Stimulated activated CD4-positive, alpha-beta T cell treated with anti-CD3 and anti-CD28 coated beads, Interleukin-12 subunit alpha, Interleukin-12 subunit beta, amount 100 ng/mL, for 24 hours (primary cell): ENCODE results near the gene LRP4.

ENCODE experiments used
- DNase-seq, 2 experiments: peaks; one replicate each; pipeline ENCODE4 v3.0.0-alpha.2; 2020; ENCODE audit warnings: low read depth in 2 of 2

LRP4 gene

GRCh38 chr11:46894961-46895360, 23.4 kb downstream of the LRP4 start:
- no peak for DNase-seq

- DNase-seq: no peak
Measured at GRCh38 chr11:46894506-46894905, 23.8 kb downstream of the LRP4 start.

- no peak for DNase-seq
Measured at GRCh38 chr11:46892838-46893237, 25.5 kb downstream of the LRP4 start.

DNA sequence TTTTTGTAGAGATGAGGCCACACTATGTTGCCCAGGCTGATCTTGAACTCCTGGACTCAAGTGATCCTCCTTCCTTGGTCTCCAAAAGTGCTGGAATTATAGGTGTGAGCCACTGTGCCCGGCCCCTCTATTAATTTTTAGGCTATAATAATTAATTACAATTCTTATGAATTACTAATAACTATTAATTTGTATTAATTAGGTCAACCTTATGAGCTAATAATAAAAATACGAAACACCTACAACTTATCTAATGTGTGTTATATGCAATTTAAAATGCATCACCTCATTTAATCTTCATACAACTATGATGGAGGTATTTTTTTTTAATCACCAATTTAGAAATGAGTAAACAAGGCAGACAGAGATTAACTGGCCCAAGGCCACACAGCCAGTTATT, 26.2 kb downstream of the LRP4 start:
- DNase-seq: no peak

GRCh38 chr11:46890665-46891064, 27.7 kb downstream of the LRP4 start:
- DNase-seq: no peak

DNA sequence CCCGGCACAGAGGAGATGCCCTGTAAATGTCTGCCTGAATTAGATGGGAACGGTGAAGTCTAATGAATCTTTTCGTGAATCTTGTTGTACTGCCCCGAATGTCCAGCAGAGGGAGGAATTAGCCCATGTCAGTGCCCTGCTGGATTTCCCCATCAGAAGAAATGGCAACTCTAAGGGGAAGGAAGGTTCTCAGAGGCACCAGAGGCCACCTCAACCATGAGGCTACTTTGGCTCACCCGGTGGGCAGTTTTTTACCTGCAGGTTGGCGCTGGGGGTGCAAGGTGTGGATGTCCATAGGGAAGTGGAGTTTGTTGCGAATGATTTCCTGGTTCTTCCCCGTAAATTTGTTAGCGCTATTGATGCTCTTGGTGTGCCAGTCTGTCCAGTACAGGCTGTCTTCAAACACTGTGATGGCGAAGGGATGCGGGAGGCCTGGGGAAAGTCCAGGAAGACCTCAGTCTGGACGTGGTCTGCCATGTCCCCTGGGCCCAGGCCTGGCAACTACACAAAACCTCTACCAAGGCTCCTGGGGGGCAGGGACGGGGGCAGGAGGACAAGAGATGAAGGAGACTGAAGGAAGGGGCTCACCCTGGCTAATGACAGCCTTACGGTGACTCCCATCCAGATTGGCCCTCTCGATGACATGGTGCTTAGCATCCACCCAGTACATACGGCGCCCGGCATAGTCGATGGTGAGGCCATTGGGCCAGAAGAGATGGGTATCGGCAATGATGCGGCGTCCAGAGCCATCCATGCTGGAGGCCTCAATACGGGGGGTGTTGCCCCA, 28.5 kb downstream of the LRP4 start:
- DNase-seq: peak; percentile 46 to 75

DNA sequence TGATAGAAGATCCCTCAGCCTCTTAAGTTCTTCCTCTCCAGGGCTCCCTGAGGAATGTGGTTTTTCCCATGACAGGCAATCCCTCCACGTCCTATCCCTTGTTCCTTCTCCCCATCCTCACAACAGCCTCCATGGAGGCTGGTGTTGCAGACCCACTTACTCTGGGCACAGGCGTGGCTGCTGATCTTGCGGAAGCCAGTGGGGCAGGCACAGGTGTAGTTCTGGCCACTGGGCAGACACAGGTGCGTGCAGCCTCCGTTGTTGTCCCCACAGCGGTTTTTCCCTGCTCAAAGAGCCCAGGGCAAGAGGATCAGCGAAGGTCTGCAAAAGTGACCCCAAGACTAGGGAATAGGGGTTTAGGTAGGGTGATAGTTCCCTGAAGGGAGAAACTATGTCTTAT, 29.1 kb downstream of the LRP4 start:
- no peak for DNase-seq

DNA sequence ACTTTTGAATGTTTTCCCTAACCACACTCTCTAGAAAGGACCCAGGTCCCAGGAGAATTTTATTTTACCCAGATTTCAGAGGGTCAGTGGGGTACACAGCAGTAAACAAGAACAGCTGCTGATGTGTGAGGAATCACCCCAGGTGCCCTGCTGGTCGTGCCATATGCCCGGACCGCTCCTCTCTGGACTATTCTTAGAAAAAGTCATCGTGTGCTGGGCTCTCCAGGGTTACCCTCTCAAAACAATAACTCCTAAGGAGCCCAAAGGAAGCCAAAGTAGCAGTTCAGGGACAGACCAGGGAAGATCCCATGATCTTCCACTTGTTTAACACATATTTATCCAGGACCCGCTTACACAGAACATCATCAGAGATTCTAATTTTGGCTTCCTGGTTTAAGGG, 29.7 kb downstream of the LRP4 start:
- DNase-seq: no peak

DNA sequence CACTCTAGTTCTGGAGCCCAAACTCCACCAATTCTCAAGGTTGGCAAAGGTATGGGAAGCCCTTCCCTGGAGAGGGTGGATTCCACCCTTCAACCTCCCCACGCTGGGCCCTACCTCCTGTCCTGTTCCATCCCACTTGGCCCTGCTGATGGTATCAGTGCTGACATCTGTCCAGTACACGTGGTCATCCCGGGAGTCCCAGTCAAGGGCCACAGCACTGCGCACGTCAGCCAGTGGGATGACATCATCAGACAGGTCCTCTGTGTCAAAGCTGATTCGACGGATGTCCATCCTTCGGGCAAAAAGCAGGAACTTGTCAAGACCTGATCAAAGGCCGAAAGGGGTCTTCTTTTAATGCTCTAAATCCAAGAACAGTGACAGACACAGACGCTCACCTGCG, 32.1 kb downstream of the LRP4 start:
- DNase-seq: no peak

GRCh38 chr11:46879056-46879585, 39.2 kb downstream of the LRP4 start:
- DNase-seq: no peak

DNA sequence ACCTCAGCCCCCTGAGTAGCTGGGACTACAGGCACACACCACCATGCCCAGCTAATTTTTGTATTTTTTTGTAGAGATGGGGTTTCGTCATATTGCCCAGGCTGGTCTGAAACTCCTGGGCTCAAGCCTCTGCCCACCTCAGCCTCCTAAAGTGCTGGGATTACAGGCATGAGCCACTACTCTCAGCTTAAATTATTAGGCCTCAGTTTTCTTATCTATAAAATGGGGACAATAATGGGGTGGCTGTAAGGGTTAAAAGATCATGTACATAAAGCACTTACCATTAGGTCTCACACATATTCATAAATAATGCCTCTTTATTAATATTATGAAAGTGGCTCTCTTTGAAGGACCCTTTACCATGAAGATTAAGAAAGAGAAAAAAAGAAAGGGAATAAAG, 40.8 kb downstream of the LRP4 start:
- DNase-seq: no peak

GRCh38 chr11:46876471-46876870, 41.9 kb downstream of the LRP4 start:
- no peak for DNase-seq

DNA sequence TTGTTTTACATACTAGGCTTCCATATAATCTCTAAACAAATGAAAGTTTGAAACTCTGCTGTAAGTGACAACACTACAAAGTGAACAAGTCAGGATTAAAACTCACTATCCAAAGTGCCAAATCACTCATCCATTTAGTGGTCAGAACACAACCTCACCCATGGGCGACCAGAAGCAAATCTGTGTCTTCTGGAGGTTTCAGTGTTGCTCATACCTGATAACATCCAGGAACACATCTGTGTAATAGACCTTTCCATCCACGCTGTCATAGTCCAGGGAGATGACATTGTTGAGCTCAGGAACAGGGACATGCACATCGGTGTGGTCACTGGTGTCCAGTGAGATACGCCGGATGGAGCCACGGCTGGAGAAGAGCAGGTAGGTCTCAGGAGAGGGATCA, 43.8 kb downstream of the LRP4 start:
- DNase-seq: no peak

GRCh38 chr11:46868912-46869311, 49.4 kb downstream of the LRP4 start:
- DNase-seq: no peak

DNA sequence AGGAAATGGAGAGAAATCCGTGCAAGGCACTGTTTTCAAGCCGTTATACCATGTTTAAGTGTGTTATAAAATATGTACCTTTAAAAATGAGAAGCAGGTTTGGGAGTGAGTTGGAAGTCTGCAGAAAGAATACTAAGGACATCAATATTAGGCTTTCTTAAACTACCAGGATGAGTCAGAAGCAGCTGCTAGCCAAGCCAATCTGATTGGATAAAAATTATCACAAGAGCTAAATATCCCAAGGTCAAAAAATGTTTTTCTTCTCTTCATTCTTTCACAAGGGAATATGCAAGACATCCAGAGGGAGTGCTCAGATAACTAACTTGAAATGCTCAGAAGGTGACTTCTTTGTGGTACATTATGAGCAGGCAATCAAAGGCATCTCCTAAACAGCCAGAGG, 53.0 kb downstream of the LRP4 start:
- DNase-seq: no peak

DNA sequence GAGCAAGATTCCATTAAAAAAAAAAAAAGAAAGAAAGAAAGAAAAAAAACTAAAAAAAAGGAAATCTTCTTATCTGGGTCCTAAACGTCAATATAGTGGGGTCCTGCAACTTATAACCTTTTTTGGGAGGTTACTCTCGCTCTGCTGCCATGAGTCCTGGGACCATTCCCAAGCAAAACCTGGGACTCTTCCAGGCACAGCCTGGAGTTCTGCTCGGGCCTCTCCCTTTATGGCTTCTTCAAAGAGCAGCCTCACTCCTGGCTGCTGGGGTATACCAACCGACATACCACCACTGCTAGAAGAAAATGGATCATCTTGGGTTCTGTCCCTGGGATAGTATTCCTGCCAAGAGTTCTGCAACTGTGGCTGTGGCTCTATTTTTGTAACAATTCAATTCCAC, 58.1 kb downstream of the LRP4 start:
- no peak for DNase-seq

DNA sequence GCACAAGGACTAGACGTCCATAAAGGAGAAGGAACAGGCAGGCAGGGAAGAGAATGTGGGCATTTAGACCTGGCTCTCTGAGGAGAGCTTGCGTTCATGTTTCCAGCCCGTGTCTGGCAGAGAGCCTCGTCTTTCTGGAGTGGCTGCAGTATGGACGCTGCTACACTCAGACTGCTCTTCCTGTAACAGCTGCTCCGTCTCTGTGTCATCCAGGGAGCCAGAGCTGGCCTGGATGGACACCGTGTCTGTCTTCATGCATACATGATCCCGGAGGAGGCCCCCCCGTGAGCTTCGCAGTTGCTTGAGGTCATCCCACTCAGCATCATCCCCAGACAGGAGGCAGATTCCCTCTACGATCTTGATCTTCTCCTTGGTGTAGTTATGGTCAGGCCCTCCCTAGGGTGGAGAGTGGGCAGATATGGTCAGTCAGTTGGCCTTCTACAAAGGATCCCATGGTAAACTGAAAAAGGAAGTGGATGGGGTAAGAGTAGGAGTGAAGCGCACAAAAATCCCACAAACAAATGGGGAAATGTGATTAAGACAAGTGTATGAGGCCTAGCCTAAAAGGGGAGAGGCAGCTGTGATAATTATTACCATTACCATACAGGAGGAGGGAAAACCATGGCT, 59.3 kb downstream of the LRP4 start:
- no peak for DNase-seq

DNA sequence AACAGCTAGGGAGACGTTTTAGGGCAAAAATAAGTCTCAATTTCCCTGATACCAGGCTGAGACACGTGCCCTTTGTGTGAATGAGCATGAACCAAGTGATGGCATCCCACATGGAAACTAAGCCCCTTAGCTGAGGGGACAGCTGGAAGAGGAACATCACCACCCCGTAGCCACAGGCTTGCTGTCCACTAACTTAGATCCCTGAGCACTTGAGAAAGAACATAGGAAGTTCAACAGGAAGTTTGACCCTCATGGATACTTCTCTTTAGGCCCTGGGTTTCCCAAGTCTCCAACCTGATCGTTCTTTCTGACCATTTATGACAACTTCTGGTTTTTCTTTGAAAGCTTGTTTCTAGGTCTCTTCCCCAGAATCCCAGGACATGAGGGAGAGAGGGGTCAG, 60.7 kb downstream of the LRP4 start:
- DNase-seq: no peak

GRCh38 chr11:46856605-46857343, 61.6 kb downstream of the LRP4 start:
- DNase-seq: no peak

- no peak for DNase-seq
Measured at GRCh38 chr11:46855863-46856262, 62.5 kb downstream of the LRP4 start.

- no peak for DNase-seq
Measured at GRCh38 chr11:46855167-46855566, 63.2 kb downstream of the LRP4 start.

- DNase-seq: no peak
Measured at GRCh38 chr11:46850829-46851380, 67.4 kb downstream of the LRP4 start.
